T-helper 1 cell treated with Interleukin-12 subunit alpha and Interleukin-12 subunit beta and Interleukin-4 antibody, amounts not matched to agents 30 ng/mL and 1 ng/mL, for 36 hours (primary cell): ENCODE data around the gene DUSP2. TPM values are rescaled to one million over a fixed set of nuclear protein-coding genes. Genes with fewer than 3 reads are reported as not detected.
"Not testable (repeated sequence)": the region's sequence is repeated elsewhere in the genome, so short reads cannot be mapped to it uniquely, and the experiment has no call there.

ENCODE experiments used
- intact Hi-C: fragments of 100-400 bp; cut with micrococcal nuclease; formaldehyde crosslinking; loops from one replicate; pipeline ENCODE4 v1.15.1; 2024
- total RNA-seq: library from RNA; stranded (reverse); gene quantifications from 2 replicates; pipeline ENCODE4 v1.2.3, GENCODE V29; 2022

The DUSP2 gene
- total RNA-seq, 1 donor from 2014 or later = 74.7 TPM

DNA sequence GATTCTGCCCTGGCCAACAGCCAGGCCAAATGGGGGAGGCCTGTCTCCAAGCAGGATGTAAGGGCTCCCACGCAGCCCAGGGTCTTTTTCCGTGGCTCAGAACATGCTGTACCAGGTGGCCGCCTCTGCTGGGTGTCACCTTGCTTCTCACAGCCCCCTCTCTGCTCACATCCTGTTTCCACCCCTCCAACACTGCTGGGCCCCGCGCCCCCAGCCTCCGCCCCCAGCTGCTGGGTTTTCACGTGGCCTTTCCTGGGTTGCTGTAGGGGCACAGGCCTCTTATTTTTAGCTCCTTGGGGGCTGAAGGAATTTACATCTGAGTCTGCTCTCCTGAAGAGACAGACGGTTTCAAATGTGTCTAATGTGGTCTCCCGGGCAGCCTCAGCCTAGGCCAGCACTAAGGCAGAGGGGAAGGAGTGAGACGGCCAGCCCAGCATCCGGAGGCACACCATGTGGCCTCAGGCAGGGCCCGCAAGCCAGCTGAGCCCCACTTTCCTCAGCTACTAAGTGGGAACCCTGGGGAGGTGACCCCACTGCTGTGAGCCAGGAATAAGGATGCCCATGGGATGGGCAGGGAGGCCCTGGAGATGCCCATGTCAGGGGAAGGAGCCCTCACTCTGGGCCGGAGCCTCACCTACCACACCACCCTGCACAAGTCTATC, 18.7 kb upstream of the DUSP2 start:
- intact Hi-C loops = loop anchor here (1.0 kb wide), 3 partner anchors 8 to 16 kb away; no protein-coding TSS in a partner anchor

DNA sequence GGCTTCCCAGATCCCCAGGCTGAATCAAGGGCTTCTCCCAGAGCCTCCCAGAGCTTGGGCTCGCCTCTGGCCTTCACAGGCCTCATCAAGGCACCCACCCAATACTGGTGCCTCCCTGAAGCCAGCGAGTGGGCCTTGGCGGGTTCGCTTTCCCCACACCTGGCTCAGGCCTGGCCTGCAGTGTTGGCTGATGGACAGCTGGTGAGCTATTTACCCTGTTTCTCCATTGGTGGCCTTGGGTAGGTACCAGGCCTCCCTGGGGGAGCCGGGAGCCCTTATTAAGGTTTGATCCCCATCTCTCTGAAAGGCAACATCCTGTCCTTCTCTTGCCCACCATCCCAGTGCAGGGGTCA, 18.2 kb upstream of the DUSP2 start:
- intact Hi-C loops = no loop called here

DNA sequence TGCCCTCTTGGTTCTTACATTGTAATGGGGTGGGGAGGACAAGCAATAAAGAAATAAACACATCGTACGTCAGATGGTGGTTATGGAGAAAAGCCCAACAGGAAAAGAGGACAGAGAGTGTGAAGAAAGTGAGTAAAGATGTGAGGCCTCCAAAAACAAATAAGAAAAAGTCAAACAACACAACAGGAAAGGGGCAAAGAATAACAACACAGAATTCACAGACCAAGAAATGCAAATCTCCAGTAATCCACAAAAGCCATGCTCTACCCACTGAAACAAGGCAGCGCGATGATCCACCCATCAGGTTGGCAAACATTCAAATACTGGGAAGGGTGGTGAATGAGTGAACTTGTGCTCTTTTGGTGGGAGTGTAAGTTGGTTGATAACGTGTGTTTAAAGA, 16.7 kb upstream of the DUSP2 start:
- intact Hi-C loops = no loop called here

DNA sequence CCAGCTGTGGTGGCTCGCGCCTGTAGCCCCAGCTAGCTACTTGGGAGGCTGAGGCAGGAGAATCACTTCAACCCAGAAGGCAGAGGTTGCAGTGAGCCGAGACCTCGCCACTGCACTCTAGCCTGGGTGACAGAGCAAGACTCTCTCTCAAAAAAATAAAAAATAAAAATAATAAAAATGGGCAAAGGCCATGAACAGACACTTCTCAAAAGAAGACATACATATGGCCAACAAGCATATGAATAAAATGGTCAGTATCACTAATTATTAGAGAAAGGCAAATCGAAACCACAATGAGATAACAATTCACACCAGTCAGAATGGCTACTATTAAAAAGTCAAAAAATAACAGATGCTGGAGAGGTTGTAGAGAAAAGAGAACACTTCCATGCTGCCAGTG, 15.1 kb upstream of the DUSP2 start:
- intact Hi-C loops = not testable (repeated sequence)

DNA sequence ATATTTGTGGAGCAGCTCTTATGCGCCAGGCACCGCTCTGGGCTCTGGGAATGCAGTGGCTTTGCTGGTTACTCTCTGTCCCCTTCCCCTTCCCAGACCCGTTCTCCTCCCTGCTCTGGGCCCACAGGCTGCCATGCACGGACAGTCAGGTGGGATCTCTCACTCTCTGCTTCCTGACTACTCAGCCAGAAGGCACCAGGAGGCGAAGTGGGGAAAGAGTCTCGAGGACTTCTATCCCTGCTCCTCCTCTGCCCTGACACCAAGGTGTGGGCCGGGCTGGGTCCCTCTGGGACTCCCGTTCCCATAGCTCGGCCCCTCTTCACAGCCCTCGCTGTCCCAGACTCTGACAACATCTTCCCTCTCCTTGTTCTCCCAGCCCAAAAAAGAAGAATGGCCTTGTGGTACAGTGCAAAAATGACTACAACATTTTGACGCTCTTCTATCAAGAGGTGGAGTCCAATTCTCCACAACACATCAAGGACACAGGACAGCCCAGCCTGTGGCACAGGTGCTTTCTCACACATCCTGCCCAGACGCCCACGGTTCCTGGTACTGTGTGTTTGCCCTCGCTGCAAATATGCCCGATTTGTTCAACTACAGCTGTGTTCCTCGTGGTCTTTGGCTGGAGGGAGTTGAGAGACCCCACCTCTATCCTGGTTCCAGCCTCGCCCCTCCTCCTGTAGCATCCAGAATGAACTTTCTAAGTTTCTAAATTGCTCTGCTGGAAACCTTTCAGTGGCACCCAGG, 14.0 kb upstream of the DUSP2 start:
- intact Hi-C loops = no loop called here

DNA sequence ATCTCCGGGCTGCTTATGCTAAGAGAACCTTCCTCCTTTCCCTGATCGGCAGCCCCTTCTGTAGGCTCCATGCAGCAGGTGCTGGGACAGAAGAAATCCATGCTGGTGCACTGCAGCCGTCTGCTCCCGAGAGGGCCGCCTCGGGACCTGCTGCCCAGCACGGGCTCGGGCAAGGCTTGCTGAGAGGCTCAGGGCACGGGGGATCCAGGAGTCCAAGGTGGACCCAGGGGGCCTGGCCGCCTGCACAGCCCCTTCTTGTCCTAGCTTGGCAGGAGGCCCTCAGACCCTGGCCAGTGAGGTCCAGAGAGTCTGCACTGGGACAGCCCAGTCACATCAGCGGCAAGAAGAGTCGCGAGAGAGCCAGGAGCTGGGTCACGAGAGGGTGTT, 13.3 kb upstream of the DUSP2 start:
- intact Hi-C loops = no loop called here

DNA sequence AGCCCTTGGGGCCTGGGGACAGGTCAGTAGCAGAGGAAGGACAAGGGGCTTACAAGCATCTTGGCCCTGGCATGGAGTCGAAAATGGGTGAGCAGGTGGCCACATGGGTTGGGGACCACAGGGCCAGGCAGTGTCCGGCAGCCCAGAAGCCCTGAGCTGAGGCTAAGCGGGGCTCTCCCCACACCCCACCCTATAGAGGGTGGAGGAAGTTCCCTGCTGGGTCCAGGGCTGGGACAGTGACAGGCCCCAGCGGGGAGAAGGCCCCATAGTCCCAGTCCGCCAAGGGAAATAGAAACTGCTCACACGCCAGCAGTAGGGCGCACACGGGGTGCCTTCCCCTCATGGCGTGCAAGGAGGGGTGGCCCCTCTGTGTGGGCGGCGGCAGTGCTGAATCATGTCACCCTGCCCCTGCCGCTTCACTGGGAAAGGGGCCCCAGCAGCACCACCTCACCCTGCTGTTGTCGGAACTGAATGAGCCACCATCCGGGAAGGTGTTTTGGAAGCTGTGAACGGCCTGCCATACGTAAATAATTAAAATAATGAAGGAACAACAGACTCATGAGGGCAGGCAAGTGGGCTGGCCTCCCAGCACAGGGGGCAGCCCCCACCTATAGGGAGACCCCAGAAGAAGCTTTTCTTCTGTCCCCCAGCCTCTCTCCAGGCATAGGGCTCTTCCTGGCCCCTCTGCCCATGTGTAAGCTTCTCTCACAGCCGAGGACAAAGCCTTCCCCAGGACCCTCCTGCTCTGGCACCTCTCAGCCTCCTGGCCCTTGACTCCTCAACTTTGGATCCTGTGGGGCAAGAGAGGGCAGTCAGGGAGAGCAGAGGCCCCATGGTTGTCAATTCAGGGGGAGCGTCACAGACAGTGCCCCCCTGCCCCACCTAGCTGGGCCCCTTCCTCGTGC, 12.7 kb upstream of the DUSP2 start:
- intact Hi-C loops = loop anchor here (1.0 kb wide), 1 partner anchor 10 kb away; no protein-coding TSS in a partner anchor

DNA sequence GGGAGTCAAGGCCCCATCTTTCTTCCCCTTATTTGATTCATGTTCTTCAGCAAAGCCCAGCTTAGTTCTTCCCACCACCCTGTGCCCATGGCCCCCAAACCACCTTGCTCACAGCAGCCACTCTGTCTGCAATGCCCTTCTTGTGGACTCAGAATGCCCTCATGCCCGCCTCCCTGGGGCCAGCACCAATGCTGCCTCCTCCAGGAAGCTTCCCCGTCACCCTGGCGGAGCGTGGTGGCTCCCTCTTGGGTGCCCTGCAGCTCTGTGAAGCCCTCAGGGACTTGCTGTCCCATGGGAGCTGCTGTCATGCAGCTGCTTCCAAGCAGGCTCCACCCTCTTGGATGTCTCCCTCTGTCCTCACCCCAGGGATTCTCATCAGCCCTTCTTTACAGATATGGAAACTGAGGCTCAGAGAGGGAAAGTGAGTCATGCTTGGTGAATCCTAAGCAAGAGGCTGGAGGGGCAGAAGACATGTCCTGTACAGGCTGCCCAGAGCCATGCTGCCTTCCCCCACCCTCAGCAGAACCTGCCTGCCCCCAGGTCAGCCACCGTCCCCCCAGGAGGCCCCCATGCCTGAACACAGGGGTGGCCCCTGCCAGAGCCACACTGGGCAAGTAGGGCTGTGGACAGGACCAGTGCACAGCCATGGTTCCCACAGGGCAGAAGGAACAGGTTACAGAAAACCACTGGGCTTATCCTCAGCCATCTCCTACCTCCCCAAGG, 11.8 kb upstream of the DUSP2 start:
- intact Hi-C loops = loop anchor here (1.0 kb wide), 2 partner anchors 7 to 9 kb away; no protein-coding TSS in a partner anchor

DNA sequence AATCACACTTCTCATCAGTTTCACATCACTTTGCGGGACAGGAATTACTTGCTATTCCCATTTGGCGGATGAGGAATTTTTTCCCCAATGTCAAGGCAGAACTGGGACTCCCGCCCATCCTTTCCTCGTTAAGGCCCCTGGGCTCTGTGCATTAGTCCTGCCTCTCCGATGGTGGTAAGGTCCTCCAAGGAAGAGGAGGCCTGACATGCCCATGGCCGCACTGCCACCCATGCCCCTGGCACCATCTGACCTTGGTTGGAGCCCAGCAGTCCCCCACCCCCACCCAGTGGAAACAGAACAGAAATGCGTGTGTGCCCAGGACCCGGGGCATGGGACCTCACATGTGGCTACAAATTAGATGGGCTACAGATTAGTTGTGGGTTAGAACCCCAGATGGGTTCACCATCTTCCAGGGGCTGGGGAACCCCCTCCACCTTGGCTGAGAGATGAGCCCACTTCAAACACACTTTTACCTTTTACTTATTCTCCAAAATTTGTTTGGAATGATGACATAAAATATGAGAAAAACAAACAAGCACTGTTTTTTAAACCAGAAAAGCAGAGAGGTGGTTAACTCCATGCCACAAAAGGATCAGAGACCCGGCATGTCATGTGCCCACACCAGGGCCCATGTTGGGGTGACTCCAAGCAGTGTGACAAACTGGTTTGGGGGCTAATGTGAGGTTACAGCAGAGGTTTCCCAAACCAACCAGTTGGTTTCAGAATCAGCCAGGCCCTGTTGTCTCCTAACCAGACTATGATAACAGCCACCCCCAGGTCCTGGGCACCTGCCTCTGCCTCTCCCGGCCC, 11.0 kb upstream of the DUSP2 start:
- intact Hi-C loops = loop anchor here (1.0 kb wide), 1 partner anchor 8 kb away; no protein-coding TSS in a partner anchor

DNA sequence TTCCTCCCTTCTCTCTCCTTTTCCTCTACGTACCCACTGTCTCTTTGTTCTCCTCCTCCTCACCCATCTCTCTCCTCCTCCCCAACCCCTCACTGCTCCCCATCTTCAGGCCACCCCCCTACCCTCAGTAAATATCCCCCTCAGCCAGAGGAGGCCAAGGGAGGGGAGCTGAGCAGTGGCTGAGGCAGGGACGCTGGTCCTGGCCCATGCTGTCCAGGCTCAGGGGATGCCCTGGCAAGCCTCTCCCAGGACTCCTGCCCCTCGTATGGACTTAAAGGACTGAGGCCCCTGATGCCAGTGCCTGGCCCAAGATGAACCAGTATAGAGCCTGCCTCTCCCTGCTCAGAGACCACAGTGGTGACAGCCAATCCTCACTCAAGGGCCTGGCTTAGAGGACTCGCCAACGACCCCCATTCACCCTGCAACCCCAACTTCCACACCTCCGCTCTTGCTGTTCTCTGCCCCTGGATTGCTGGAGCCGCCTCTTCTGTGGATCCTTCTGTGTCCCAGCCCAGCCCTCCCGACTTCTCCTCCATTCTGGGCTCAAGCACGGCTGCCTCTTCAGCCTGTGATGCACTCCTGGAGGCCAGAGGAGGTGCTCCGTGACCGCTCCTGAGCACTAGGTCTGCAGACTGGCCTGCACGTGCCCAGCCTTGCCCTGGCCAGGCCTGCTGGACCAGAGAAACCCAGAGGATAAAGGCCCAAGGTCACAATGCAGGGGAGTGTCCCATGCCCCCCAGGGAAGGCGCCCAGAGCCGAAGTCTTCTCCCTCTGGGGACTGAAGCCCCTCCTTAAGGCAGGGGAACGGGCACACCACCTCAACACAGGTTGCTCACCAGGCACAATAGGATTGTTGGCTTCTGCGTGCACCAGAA, 9.5 kb upstream of the DUSP2 start:
- intact Hi-C loops = no loop called here

DNA sequence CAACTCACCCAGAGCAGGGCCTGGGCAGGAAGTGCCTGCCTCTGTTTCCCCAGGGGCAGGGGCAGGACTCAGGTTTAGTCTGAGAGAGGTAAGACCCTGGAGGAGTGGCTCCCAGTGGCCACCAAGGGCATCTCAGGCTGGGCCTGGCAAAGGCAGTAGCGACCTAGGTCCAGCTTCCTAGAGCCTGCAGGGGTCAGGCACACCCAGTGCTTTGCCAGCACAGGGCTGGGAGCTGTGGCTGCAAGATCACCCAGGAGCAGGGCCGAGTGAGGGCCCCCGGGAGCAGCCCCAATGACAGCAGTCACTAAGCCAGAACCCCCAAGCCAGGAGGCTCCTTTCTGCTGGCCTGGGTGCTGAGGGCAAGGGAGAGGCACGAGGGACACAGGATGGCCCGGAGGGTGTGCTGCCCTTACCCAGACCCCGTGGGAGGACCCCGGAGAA, 8.8 kb upstream of the DUSP2 start:
- intact Hi-C loops = no loop called here

DNA sequence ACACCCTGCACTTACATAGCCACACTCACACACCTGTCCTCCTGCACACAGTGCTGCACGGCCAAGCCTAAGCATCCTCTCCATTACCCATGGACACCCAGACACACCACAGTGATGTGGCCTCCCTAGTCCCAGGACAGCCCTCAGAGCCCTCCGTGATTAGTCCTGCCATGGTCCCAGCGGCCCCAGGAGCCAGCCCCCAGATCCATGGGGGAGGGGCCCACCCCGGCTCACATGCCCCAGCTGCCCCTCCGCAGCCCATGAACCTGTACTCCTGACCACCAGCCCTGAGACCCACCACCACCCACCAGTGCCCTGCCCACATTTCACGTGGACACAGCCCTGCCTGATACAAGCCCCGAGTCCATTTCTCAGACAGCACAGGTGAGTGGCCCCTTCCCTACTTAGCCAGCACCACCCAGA, 8.1 kb upstream of the DUSP2 start:
- intact Hi-C loops = no loop called here

DNA sequence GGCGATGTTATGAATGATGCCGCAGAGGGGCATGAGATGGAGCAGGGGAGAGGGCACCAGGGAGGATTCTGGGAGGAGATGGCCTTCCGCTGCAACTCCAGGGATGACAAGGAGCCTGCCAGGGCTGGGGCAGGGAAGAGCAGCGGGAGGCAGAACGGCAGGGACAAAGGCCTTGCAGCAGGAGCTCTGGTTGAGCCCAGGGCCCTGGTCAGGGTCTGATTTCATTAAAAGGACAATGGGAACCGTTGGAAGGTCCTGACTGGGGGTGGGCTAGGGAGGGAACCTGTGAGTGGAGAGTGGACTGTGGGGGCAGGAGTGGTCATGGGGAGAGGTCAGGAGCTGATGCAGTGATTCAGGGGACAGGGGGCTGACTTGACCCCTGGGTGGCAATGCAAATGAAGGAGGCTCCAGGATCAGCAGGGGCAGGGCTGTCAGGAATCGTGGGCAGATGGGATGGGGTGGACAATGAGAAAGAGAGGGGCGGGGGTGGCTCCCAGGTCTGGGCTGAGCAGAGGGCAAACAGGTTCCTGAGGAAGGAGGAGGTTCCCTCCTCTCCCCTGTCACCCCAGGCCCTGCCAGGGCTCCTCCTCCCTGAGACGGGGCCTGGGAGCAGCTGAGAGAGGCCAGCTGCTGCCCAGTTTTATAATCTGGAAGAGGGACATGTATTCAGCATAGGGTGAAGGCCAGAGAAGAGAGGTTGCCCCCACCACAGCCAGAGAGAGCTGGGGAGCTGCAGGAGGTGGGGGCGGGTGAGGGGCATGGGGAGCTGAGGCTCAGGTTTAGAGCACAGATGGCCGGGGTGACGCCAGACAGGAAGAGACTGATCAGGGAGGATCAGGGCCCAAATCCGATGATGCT, 7.3 kb upstream of the DUSP2 start:
- intact Hi-C loops = no loop called here

DNA sequence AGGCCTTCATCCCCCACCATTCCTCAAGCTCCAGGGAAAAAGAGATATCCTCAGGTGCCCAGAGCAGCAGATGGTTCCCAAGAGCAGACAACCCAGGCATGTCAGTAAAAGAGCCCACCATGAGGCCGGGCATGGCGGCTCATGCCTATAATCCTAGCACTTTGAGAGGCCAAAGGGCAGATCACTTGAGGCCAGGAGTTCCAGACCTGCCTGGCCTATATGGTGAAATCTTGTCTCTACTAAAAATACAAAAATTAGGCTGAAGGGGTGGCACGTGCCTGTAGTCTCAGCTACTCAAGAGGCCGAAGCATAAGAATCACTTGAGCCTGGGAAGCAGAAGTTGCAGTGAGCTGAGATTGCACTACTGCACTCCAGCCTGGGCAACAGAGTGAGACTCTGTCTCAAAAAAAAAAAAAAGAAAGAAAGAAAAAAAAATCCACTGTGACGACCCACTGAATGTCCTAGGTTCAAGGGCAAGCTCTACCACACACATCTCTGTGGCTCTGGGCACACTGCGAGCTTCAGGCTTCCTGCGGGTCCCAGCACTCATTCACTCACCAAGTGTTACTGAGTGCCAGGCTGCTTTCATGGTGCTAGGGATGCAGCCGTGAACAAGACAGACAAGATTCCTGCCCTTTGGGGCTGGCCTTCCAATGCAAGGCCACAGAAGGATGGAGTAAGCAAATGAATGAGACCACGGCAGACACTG, 6.5 kb upstream of the DUSP2 start:
- intact Hi-C loops = no loop called here

DNA sequence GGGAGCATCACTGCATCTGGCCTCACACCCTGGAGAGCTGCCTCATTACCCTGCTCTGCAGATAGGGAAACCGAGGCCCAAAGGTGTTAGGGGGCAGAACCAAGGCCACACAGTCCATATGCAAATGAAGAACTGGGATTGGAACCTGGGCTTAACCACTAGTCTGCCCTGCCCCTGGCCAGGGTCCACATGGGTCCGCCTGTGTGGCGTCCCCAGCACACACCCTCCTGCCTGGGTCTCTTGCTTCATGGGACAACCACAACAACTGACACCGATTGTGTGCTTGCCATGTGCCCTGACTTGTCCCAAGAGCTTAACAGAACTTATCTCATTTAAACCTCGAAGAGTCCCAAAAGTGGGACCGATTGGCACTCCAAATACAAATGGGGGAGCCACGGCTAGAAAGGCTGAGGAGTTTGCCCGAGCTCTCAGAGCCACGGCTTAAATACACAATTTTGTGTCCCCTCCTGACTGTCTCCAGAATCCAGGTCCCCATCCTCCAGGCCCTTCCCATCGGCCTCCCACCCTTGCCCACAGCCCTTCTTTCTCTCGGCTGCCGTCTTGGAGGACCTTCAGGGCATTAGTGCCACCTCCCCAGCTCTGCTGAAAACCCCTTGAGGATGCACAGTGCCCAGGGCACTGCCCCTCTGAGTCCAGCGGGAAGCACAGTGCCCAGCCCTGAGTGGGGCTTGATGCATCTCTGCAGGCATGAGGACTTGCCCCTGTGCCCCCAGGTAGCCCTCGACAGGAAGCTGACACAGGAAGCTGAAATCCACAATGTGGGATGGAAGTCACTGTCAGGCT, 5.8 kb upstream of the DUSP2 start:
- intact Hi-C loops = no loop called here

DNA sequence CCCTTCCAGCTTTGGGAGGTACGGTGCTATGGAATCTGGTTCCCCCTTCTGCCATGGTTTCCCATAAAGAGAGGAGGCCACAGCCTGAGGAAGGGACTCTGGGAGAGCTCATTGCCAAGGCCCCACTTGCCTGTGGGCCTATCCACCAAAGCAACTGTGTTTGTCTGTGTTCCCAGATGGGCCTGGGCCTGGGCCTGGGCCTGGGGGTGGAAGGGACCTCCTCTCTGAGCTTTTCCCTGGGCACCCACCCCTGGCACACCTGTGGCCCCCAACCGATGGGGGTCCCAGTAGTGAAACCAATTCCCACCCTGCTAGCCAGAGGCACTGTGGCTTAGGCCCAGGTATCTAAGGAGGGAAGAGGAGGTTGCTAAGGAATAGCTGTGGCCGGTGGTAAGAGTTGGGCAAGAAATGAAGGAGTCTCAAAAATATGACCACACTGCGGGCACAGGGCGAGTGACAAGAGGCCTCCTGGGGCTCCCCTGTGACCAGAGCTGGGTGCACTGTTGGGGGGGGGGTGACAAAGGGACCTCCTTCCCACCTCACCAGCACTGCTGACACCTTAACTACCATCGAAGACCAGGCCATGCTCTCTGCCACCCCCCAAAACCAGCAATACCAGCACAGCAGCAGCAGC, 4.9 kb upstream of the DUSP2 start:
- intact Hi-C loops = no loop called here
